ENCODE measurements around the gene COMMD3.
"Not testable (repeated sequence)": the region's sequence is repeated elsewhere in the genome, so short reads cannot be mapped to it uniquely, and the experiment has no call there.

Gene COMMD3

GRCh38 chr10:22316286-22317075 is at the start of gene COMMD3:
COMMD3 (plus strand) TSS chr10:22316388; CDS start chr10:22316418, 30 bp downstream.
- peak; percentile 71 for DNase-seq (ENCODE audit: low read depth)

- no peak for DNase-seq (ENCODE audit: low read depth)
Measured at GRCh38 chr10:22268503-22268902, 47.7 kb upstream of the COMMD3 start.

GRCh38 chr10:22271786-22272185 is 44.4 kb upstream of the COMMD3 start:
- DNase-seq (ENCODE audit: low read depth) = no peak

GRCh38 chr10:22278441-22278782 is 37.8 kb upstream of the COMMD3 start:
- DNase-seq (ENCODE audit: low read depth) = no peak

- DNase-seq (ENCODE audit: low read depth) = no peak
Measured at GRCh38 chr10:22280078-22280477, 36.1 kb upstream of the COMMD3 start.

GRCh38 chr10:22285130-22285529 is 31.1 kb upstream of the COMMD3 start:
- no peak for DNase-seq (ENCODE audit: low read depth)

GRCh38 chr10:22293747-22294404 is 22.3 kb upstream of the COMMD3 start:
- no peak for DNase-seq (ENCODE audit: low read depth)

- no peak for DNase-seq (ENCODE audit: low read depth)
Measured at GRCh38 chr10:22294694-22295093, 21.5 kb upstream of the COMMD3 start.

GRCh38 chr10:22301193-22301592 is 15.0 kb upstream of the COMMD3 start:
- DNase-seq (ENCODE audit: low read depth) = no peak

- DNase-seq (ENCODE audit: low read depth) = no peak
Measured at GRCh38 chr10:22303461-22303860, 12.7 kb upstream of the COMMD3 start.

- DNase-seq (ENCODE audit: low read depth) = no peak
Measured at GRCh38 chr10:22305721-22306120, 10.5 kb upstream of the COMMD3 start.

GRCh38 chr10:22308390-22308789 is 7.8 kb upstream of the COMMD3 start:
- DNase-seq (ENCODE audit: low read depth) = no peak

- DNase-seq (ENCODE audit: low read depth) = no peak
Measured at GRCh38 chr10:22309180-22310000, 6.8 kb upstream of the COMMD3 start.

- DNase-seq (ENCODE audit: low read depth) = not testable (repeated sequence)
Measured at GRCh38 chr10:22310012-22310411, 6.2 kb upstream of the COMMD3 start.

- no peak for DNase-seq (ENCODE audit: low read depth)
Measured at GRCh38 chr10:22310928-22311327, 5.3 kb upstream of the COMMD3 start.

GRCh38 chr10:22314852-22315251 is 1.3 kb upstream of the COMMD3 start:
- DNase-seq (ENCODE audit: low read depth) = no peak

GRCh38 chr10:22315455-22316285 is 518 bp upstream of the COMMD3 start:
- no peak for DNase-seq (ENCODE audit: low read depth)

- no peak for DNase-seq (ENCODE audit: low read depth)
Measured at GRCh38 chr10:22317076-22317370, 835 bp downstream of the COMMD3 start.

- DNase-seq (ENCODE audit: low read depth) = no peak
Measured at GRCh38 chr10:22317771-22318565, 1.8 kb downstream of the COMMD3 start.

GRCh38 chr10:22318772-22319171 is 2.6 kb downstream of the COMMD3 start:
- DNase-seq (ENCODE audit: low read depth) = no peak

GRCh38 chr10:22319547-22319979 is 3.4 kb downstream of the COMMD3 start:
- DNase-seq (ENCODE audit: low read depth) = no peak

Data from activated T-helper 9 cell treated with anti-CD3 and anti-CD28 coated beads, Interleukin-2, amount 50 U/mL, for 16 hours (primary cell).